GM23248 (cell line): ENCODE results near the gene KCNC1.

Experiments
- EZH2 ChIP-seq: fragments of 200-600 bp; sonication (generic); IDR thresholded peaks from 2 replicates; pipeline ENCODE4 v1.6.1; 2018; ENCODE audit warnings: antibody characterized with exemption, mild to moderate bottlenecking; ENCODE audit not compliant: insufficient read depth, poor library complexity, severe bottlenecking
- EZH2phosphoT487 ChIP-seq: fragments of 200-600 bp; sonication (generic); IDR thresholded peaks from 2 replicates; pipeline ENCODE4 v1.6.1; 2018; ENCODE audit warnings: antibody characterized with exemption, moderate library complexity, mild to moderate bottlenecking, low read depth; ENCODE audit not compliant: insufficient read depth

- TF ChIP-seq EZH2phosphoT487 (no peak), EZH2 (no peak)
Observed at GRCh38 chr11:17741487-17741886, 6.9 kb downstream of the KCNC1 start.
